ENCODE measurements around the gene MMP28.

DNA sequence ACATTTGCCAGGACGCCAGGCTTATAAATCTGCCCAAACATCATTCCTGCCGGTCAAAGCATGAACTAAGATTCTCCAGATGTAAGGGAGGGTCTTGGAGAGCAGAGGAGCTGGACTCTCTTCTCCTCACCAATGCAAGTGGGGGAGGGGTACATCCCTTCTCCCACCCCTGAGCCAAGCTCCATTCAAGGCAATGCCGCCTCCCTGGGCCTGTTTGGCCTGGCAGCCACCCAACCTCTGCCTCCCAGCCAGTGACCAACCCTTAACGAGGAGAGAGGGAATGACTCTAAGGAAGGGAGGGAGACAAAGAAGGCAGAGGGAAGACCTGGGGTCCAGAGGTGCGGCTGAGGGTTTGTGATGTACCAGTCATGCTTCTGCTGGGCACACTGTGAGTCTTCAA, 20.9 kb downstream of the MMP28 start:
- TF ChIP-seq USF2 (IDR thresholded peaks at IDR 0.05; ENCODE audit: low read depth, low read length) (no peak), CEBPB (IDR thresholded peaks at IDR 0.05; ENCODE audit: low read depth, low read length) (no peak), POLR2A (IDR thresholded peaks at IDR 0.05; ENCODE audit: low read depth, low read length) (no peak), RAD21 (IDR thresholded peaks at IDR 0.05; ENCODE audit: low read length) (no peak), RCOR1 (IDR thresholded peaks at IDR 0.05; ENCODE audit: insufficient replicate concordance, low read length) (no peak), MXI1 (IDR thresholded peaks at IDR 0.05; ENCODE audit: borderline replicate concordance, low read depth, low read length) (no peak), MAFK (IDR thresholded peaks at IDR 0.05; ENCODE audit: low read depth, low read length) (no peak), BHLHE40 (IDR thresholded peaks at IDR 0.05; ENCODE audit: low read depth, low read length) (no peak), SMC3 (IDR thresholded peaks at IDR 0.05; ENCODE audit: low read depth, low read length) (no peak), ELK1 (IDR thresholded peaks at IDR 0.05; ENCODE audit: borderline replicate concordance, low read depth, low read length) (no peak), RFX5 (IDR thresholded peaks at IDR 0.05; ENCODE audit: low read depth, low read length) (no peak)
- TF ChIP-seq, protein P1, sequence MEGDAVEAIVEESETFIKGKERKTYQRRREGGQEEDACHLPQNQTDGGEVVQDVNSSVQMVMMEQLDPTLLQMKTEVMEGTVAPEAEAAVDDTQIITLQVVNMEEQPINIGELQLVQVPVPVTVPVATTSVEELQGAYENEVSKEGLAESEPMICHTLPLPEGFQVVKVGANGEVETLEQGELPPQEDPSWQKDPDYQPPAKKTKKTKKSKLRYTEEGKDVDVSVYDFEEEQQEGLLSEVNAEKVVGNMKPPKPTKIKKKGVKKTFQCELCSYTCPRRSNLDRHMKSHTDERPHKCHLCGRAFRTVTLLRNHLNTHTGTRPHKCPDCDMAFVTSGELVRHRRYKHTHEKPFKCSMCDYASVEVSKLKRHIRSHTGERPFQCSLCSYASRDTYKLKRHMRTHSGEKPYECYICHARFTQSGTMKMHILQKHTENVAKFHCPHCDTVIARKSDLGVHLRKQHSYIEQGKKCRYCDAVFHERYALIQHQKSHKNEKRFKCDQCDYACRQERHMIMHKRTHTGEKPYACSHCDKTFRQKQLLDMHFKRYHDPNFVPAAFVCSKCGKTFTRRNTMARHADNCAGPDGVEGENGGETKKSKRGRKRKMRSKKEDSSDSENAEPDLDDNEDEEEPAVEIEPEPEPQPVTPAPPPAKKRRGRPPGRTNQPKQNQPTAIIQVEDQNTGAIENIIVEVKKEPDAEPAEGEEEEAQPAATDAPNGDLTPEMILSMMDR (conservative IDR thresholded peaks at IDR 0.05; ENCODE audit: low read depth, low read length) = no peak

All from IMR-90 (cell line).